Colon (tissue), 2 donors: Measurements from ENCODE around the gene MMP15.
"Not testable (repeated sequence)": the region's sequence is repeated elsewhere in the genome, so short reads cannot be mapped to it uniquely, and the experiment has no call there.

Source experiments
- FAIRE-seq: peaks from 2 replicates; lab custom pipeline; 2012; peaks lifted over from hg19 to GRCh38; lab: Jason Lieb, UNC
- donor health status: control.
- donor health status: control.

Gene MMP15

GRCh38 chr16:58025351-58026138, at the start of gene MMP15:
MMP15 (plus strand) TSS chr16:58025754; CDS start chr16:58026351, 597 bp downstream.
- FAIRE-seq, result no peak

- no peak for FAIRE-seq
Measured at GRCh38 chr16:57976331-57976796, 49.2 kb upstream of the MMP15 start.

GRCh38 chr16:57977418-57978069, 48.0 kb upstream of the MMP15 start:
- no peak for FAIRE-seq

GRCh38 chr16:57978070-57978465, 47.5 kb upstream of the MMP15 start:
- FAIRE-seq, result not testable (repeated sequence)

- FAIRE-seq, result no peak
Measured at GRCh38 chr16:57979006-57979585, 46.5 kb upstream of the MMP15 start.

GRCh38 chr16:57981636-57982035, 43.9 kb upstream of the MMP15 start:
- FAIRE-seq, result no peak

GRCh38 chr16:57982385-57982784, 43.2 kb upstream of the MMP15 start:
- no peak for FAIRE-seq

GRCh38 chr16:57984443-57985203, 40.9 kb upstream of the MMP15 start:
- FAIRE-seq, result no peak

GRCh38 chr16:57985204-57986181, 40.1 kb upstream of the MMP15 start:
- FAIRE-seq, result no peak

GRCh38 chr16:57986196-57986595, 39.4 kb upstream of the MMP15 start:
- no peak for FAIRE-seq

GRCh38 chr16:57987441-57988177, 37.9 kb upstream of the MMP15 start:
- no peak for FAIRE-seq

GRCh38 chr16:57988929-57989328, 36.6 kb upstream of the MMP15 start:
- no peak for FAIRE-seq

GRCh38 chr16:57991551-57992059, 33.9 kb upstream of the MMP15 start:
- no peak for FAIRE-seq

- no peak for FAIRE-seq
Measured at GRCh38 chr16:57992084-57992483, 33.5 kb upstream of the MMP15 start.

- FAIRE-seq, result no peak
Measured at GRCh38 chr16:57993438-57993837, 32.1 kb upstream of the MMP15 start.

GRCh38 chr16:57993897-57994296, 31.7 kb upstream of the MMP15 start:
- no peak for FAIRE-seq

- FAIRE-seq, result no peak
Measured at GRCh38 chr16:57994361-57994760, 31.2 kb upstream of the MMP15 start.

- FAIRE-seq, result no peak
Measured at GRCh38 chr16:57994778-57995177, 30.8 kb upstream of the MMP15 start.

GRCh38 chr16:57995721-57996405, 29.7 kb upstream of the MMP15 start:
- no peak for FAIRE-seq
